GM21619 (cell line): ENCODE data around the gene B3GALT6.
"Not testable (repeated sequence)": the region's sequence is repeated elsewhere in the genome, so short reads cannot be mapped to it uniquely, and the experiment has no call there.

Experiments
- ATAC-seq: cut with Tn5 transposase; IDR thresholded peaks from one replicate; pipeline ENCODE4 v1.9.1; 2021; ENCODE audit not compliant: unreplicated experiment

B3GALT6 gene

DNA sequence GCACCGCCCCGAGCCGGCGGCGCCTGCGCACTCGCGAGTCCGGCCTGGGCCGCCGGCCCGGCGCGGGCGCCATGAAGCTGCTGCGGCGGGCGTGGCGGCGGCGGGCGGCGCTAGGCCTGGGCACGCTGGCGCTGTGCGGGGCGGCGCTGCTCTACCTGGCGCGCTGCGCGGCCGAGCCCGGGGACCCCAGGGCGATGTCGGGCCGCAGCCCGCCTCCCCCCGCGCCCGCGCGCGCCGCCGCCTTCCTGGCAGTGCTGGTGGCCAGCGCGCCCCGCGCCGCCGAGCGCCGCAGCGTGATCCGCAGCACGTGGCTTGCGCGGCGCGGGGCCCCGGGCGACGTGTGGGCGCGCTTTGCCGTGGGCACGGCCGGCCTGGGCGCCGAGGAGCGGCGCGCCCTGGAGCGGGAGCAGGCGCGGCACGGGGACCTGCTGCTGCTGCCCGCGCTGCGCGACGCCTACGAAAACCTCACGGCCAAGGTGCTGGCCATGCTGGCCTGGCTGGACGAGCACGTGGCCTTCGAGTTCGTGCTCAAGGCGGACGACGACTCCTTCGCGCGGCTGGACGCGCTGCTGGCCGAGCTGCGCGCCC lies at the start of gene B3GALT6:
Gene B3GALT6 (plus strand): TSS at position 30 of the 588 bp plus-strand sequence. CDS start 42 bp downstream, at position 72.
- ATAC-seq: no peak

DNA sequence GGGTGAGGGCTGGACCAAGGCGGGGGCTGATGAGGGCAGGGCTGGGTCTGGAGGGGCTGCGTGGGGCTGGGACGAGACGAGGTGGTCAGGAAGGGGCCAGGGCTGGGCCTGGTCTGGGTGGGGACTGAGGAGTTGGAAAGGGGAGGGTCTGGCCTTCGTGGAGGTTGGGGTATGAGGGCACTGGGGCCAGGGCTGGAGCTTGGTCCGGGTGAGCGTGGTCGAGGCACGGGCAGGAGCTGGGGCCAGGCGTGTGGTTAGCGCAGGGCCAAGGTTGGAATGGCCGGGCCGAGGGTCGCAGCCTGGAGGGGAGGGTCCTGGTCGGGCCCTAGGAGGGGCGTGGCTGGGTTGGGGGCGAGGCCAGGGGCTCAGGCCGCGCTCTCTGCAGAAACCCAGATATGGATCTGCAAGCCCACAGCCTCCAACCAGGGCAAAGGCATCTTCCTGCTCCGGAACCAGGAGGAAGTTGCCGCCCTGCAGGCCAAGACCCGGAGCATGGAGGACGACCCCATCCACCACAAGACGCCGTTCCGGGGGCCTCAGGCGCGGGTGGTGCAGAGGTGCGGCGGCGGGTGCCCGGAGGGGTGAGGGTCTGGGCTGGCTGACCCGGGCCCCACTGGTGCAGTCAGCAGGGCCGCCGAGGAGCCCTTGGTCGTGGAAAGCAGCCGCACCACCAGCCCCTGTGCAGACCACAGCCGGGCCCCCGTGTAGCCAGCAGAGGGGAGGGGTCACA lies 49.4 kb upstream of the B3GALT6 start:
- no peak for ATAC-seq

DNA sequence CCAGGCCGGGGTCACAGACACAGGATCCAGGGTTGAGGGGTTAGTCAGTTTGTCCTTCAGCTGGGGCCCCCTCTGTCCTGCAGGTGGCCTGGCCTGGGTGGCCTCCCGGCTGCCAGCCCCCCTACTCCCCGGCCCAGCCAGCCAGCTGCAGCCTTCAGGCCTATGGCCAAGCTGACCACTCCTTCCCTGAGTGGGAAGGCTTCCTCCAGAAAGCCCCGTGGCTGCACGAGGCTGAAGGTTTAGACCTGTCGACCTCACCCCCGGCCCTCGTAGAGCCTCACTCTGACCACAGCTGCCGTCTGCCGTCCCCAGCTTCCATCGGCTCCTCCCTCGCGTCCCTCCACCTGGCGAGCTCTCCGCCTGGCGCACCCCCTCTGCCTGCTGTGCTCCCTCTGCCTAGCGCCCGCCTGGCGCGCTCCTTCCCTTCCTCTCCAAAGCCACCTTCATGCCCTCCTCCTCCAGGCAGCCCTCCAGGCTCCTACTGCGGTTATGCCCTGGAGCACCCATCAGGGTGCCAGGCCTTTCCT lies 48.8 kb upstream of the B3GALT6 start:
- no peak for ATAC-seq

DNA sequence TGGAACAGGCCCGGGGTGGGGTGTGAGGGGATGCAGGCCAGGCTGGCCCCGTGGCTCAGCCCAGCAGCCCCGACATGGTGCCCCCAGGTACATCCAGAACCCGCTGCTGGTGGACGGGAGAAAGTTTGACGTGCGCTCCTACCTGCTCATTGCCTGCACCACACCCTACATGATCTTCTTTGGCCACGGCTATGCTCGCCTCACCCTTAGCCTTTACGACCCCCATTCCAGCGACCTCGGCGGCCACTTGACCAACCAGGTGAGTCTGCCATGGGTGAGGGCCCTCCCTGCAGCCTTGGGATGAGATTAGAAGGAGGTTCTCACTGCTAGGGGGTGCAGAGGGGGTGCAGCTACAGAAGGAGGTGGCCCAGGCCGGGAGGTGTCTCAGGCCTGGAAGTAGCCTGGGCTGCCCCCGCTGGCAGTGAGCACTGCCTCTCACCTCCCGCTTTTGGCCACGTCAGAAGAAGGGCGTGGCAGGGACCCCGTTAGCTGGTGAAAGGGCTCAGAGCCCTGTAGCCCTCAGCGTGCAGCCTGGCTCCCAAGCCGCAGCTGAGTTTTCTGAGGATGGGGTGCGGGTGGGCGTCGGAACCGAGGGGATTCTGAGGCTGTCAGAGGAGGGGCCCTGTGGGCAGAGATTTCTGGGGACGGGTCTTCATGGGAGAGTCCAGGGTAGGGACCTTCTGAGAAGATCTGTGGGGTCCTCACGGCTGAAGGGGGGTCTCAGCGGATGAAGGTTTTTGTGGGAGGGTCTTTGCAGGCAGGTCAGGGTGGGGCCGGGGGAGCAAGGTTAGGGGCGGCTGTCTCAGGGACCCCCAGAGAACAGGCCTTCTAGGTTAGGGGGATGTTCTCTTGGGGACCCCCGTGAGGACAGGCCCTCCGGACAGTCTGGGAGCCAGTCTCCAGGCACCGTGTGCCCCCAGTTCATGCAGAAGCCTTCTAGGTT lies 47.9 kb upstream of the B3GALT6 start:
- no peak for ATAC-seq

DNA sequence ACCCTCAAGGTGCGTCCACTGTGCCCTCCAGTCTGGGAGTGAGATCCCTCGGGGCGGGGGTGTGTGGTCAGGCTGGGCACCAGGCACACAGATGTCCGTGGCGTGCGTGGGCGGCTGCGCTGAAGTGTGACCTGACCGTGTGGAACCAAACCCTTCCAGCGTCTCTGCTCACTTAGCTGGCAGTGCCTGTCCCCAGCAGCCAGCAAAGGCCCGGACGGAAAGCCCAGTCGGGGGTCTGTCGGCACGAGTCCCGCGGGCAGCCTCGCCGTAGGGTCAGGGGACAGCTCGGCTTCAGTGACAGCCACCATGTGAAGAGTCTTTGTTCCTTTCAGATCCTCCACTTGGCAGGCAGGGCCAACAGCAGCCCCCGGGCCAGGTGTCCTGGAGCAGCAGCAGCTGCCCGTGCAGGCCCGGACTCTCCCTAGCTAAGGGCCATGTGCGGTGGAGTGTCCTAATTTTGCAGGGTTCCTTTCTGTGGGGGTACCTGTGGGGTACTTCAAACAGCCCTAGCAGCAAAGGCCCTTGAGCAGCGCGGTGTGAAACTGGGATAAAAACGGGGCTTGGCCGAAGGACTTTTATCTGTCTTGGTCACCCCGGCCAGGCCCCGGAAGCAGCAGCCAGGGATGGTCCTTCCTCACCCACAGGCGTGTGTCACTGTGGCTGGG lies 46.8 kb upstream of the B3GALT6 start:
- ATAC-seq: no peak

DNA sequence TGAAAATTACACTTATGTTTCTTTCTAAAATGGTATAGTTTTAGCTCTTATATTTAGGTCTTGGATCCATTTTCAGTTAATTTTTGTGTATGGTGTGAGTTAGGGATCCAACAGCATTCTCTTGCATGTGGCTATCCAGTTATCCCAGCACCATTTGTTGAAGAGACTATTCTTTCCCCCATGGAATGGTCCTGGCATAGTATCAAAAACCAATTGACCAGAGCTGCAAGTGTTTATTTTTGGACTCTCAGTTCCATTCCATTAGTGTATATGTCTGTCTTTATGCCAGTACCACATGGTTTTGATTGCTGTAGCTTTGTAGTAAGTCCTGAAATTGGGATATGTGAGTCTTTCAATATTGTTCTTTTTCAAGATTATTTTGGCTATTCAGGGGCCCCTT lies 44.1 kb upstream of the B3GALT6 start:
- no peak for ATAC-seq

DNA sequence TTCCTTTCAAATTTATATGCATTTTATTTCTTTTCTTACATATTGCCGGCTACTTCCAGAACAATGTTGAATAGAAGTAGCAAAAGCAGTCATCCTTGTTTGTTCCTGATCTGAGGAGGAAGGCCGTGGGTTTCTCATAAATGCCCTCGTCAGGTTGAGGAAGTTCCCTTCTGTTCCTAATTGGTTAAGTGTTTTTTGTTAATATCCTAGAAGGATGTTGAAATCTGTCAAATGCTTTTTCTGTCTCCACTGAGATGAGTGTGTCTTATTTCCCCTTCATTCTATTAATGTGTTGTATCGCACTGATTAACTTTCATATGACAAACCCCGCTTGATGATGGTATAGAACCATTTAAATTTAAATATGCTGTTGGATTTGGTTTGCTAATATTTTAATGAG lies 42.9 kb upstream of the B3GALT6 start:
- ATAC-seq: no peak

DNA sequence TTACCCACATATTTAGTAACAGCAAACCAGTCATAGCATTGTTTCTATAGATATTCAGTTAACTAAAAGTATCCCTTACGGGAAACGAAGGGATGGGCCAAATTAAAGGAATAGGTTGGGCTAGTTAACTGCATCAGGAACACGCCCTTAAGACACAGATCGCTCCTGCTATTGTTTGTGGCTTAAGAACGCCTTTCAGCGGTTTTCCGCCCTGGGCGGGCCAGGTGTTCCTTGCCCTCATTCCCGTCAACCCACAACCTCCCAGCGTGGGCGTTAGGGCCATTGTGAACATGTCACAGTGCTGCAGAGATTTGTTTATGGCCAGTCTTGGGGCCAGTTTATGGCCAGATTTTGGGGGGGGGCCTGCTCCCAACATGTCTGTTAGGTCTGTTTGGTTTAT lies 40.3 kb upstream of the B3GALT6 start:
- no peak for ATAC-seq

DNA sequence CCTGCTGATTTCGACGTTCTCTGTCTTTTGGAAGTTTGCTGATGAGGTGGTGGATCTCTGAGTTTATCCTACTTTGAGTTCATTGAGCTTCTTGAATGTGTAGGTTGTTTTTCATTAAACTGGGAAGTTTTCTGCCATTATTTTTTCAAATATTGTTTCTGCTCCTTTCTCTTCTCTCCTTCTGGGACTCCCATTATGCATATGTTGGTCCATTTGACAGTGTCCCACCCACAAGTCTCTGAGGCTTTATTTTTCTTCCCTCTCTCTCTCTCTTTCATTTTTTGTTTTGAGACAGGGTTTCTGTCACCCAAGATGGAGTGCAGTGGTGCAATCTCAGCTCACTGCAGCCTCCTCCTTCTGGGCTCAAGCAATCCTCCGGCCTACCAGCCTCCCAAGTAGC lies 37.3 kb upstream of the B3GALT6 start:
- no peak for ATAC-seq

DNA sequence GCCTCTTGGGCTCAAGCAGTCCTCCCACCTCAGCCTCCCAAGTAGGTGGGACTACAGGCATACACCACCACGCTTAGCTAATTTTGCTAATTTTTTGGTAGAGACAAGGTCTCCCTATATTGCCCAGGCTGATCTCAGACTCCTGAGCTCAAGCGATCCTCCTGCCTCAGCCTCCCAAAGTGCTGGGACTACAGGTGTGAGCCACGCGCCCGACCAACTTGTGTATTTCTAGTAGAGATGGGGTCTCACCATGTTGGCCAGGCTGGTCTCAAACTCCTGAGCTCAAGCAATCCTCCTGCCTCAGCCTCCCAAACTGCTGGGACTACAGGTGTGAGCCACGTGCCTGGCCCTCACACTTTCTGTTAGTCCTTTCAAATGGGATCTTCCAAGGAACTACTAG lies 36.3 kb upstream of the B3GALT6 start:
- ATAC-seq: not testable (repeated sequence)

DNA sequence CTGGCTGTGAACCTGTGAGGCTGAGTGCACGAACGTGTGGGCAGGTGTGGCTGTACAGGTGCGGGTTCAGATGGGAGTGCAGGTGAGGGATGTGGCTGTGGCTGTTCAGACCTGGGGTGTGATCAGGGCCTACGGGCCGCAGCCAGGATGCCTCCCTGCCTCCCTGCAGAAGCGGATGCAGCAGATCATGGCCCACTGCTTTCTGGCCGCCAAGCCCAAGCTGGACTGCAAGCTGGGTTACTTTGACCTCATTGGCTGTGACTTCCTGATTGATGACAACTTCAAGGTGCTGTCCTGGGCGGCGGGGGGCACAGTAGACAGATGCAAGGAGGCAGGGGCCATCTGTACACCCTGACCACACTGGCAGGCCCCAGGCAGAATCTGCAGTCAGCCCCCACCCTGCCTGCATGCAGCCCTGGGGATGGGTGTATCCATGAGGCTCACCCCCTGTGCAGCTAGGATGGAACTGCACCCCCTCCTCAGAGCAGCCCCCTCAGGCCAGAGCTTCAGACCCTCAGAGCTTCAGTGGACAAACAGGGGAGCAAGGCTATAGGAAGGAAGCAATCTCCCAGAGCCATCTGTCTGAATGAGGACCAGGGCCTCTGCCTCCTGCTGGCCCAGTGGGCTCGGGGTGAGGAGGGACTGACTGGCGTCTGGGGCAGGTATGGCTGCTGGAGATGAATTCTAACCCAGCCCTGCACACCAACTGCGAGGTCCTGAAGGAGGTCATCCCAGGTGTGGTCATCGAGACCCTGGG lies 35.4 kb upstream of the B3GALT6 start:
- ATAC-seq: no peak

DNA sequence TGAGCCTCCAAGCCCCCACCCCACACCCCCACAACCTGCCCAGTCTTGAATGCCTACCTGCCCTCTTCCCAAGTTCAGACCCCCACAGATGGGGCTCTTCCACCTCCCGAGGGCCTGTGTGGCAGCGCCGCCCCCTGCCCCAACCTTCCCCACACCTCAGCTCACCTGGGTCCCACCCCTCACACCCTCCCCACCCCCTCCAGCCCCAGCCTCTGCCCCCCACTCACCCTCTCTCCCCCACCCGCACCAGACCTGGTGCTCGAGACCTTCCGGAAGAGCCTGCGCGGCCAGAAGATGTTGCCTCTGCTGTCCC lies 34.9 kb upstream of the B3GALT6 start:
- no peak for ATAC-seq

DNA sequence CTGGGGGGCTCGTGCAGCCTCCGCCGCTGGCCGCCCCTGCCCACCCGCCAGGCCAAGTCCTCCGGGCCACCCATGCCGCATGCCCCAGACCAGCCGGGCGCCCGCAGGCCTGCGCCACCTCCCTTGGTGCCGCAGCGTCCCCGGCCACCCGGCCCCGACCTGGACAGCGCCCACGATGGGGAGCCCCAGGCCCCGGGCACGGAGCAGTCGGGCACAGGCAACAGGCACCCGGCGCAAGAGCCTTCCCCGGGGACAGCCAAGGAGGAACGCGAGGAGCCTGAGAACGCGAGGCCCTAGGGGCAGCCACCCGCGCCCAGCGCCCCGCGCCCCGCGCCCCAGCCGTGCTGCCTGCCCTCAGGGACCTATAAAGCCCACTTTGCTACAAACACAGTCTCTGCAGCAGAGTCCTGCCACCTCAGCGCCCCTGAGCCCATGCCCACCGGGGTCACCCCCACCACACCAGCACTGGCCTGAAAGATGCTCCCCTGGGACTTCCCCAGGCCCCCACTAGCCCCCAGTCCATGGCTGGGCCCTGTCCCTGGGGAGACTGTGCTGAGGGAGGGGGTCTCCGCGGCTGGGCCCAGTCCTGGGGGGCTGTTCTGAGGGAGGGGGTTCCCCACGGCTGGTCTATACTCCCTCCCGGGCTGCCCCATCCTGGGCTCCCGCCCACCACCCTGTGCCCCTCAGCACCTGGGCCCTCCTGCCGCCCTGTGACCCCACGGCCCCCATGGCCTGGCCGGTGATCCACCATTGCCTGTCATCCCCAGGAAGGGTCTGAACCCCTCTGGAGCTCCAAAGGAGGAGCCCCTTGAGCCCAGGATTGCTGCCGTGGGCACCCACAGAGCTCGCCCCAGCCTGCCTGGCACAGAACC lies 34.2 kb upstream of the B3GALT6 start:
- no peak for ATAC-seq

DNA sequence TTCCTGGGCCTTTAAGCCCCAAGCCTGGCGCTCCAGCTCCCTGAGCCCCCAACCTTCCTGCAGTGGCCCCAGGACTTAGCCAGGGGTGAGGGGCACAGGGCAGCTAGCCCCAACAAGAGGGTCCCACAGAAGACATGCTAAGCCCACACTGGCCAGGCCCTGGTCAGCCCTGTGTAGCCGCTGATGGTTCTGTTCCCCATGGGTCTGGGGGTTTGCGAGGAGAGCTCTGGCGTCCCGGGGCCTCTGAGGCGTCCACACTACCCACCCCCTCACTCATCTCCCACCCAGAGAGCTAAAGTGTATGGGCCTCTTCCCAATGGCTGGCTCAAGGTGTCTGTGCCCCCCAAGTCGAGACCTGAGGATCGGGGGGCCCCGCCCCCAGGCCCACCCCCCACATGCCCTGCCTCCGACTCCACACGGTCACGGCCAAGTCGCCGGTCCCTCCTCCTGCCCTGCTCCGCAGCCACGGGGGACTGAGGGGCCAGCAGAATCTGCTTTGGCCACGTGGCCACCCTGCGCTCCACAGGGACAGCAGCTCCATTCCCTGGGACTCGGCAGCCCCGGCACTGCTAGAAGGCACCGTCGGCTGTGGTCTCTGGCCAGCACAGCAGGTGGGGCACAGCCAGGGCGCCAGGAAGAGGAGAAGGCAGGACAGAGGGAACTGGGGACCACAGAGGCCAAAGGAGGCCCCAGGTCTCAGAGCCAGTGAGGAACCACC lies 33.5 kb upstream of the B3GALT6 start:
- no peak for ATAC-seq

DNA sequence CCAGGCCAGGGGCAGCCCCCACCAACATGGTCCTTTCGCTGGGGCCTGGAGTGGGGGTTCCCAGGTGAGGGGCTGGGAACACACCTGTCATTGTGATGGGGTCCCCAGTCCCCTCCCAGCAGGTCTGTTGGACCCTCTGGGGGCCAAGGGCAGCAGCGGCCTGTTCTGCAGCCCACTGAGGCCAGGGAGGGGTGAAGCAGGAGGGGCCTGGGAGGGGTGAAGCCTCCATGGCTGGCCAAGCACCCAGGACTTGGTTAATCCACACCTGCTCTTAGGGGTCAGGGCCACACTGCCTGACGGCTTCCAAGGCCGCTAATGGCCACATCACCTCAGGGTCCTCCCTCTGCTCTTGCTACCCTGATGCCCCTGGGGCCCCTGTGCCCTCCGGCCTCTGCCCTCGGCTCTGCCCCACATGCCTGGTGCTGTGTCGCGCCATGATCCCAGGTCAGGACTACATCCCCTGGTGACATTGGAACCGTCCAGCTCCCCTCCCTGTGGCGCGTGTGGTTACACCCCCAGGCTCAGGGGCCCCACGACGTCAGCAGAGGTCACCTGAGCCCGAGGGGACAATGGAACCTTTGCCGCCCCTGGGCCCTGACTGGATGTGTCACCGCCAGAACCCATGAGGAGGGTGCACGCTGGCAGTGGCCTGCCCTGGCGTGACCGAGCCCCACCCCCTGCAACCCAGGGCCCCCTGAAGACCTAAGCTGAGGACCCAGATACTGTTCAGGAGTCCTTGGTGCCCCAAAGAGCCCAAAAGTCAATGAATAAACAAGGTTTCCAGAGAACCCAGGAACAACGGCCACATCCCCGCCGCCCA lies 32.7 kb upstream of the B3GALT6 start:
- ATAC-seq: no peak

DNA sequence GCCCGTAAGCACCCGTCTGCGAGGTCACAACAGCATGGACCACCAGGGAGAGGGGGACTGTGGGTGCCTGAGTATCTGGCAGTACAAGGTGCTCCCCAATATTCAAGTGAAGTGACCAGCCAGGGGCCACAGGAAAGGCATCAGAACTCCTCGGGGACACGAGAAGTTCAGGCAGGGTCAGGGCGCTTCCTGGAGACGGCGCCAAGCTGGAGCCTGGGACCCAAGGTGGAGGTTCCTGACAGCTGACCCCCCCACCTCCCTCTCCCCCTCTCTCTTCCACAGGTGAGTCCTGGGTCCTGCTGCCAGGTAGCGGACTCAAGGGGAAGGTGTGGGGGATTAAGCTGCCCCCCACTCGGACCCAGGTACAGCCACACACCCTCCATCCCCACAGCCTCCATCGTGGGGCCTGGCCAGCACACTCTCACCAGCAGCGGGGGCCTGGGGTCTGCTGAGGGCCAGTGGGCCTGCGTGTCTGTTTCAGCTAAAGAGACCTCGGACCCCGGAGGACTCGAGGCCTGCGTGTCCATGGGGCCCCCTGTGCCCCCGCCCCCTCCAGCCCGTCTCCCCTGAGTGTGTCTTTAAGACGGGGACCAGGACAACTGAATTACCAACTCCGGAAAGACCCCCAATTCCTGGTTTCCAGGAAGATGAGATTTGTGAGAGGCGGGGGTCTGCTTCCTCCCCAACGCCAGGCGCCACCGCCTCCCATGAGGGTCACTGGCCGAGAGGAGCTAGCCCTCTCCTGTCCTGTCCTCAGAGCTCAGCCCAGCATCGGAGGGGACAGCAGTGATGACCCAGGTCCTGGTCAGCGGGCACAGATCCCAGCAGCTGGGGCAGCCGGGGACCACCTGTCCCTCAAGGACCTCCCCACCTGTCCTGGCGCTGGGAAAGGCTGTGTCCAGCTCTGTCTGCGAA lies 31.8 kb upstream of the B3GALT6 start:
- no peak for ATAC-seq
